ENCODE results near the gene GLI3. TPM values are rescaled to one million over a fixed set of nuclear protein-coding genes. Genes with fewer than 3 reads are reported as not detected.
A peak's percentile ranks its signal among the peaks of the same experiment; 100 is the strongest.

Gene GLI3
- total and polyA plus RNA-seq, 2 of the 8 experiments (the other 6 are each of a cell fraction or from before 2014, with no cell fraction given): 8.0 to 31.1 TPM

DNA sequence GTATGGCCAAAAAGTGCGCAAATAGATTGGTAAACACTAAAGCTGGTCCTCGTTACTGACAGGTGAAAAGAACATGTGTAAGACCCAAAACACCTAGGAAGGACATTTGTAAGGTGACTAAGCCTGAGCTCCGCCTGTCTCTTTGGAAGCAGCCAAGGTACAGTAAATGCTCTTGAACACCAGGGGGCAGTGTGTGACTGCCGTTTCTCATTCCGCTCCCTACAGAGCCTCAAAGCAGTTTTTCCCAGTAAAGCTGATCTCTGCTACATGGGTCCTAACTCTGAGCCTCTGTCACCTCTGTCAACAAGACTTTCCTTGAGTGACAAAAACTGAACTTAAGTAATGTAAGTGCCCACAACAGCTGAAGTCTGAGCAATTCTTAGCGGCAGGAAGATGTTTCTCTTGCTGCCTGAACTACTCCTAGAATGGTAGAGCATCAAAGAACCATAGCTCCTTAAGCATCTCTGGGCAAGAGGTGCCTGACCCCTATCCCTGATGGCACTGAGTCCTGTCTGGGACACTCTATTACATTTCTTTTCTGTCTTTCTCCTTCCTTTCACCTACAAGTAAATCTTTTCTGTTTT, 296.2 kb downstream of the GLI3 start:
- POLR2A ChIA-PET (ENCODE audit: partially characterized antibody): no interaction called here
- TF ChIP-seq TBP (IDR thresholded peaks at IDR 0.05; ENCODE audit: low read depth, low read length): no peak
- TF ChIP-seq JUND (IDR thresholded peaks at IDR 0.05; ENCODE audit: low read length): peak; percentile 35; the same call in 1 of the 2 replicates
- TF ChIP-seq ZNF274 (IDR thresholded peaks at IDR 0.05; ENCODE audit: borderline replicate concordance, extremely low read depth, low read length): no peak
- TF ChIP-seq, protein P1, sequence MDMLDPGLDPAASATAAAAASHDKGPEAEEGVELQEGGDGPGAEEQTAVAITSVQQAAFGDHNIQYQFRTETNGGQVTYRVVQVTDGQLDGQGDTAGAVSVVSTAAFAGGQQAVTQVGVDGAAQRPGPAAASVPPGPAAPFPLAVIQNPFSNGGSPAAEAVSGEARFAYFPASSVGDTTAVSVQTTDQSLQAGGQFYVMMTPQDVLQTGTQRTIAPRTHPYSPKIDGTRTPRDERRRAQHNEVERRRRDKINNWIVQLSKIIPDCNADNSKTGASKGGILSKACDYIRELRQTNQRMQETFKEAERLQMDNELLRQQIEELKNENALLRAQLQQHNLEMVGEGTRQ (IDR thresholded peaks at IDR 0.05; ENCODE audit: low read length): no peak
- TF ChIP-seq KDM5A (IDR thresholded peaks at IDR 0.05; ENCODE audit: low read length): no peak
- TF ChIP-seq BRCA1 (IDR thresholded peaks at IDR 0.05; ENCODE audit: low read depth, low read length): no peak
- TF ChIP-seq CTCF (IDR thresholded peaks at IDR 0.05; ENCODE audit: control extremely low read depth in 1 of 3, insufficient read depth in 1 of 3, low read depth in 1 of 3, low read length in 3 of 3): peak; percentile 70 to 95 (median 84)
- no peak for TF ChIP-seq PHF8 (conservative IDR thresholded peaks at IDR 0.05; ENCODE audit: low read depth, low read length)
- TF ChIP-seq BACH1 (IDR thresholded peaks at IDR 0.05; ENCODE audit: low read length): no peak
- TF ChIP-seq CEBPB (IDR thresholded peaks at IDR 0.05; ENCODE audit: low read depth, low read length): no peak

More for the DNA sequence above, 296.2 kb downstream of the GLI3 start:
- WGBS, 2 experiments (ENCODE audit: extremely low coverage in 1 of 2, insufficient coverage in 1 of 2, insufficient read length in 1 of 2, insufficient replicate concordance in 2 of 2, low coverage in 1 of 2, low lambda C conversion rate in 2 of 2, missing lambda C conversion rate in 1 of 2): 14% methylated on average over 6 of the region's 6 CpGs; no CpG with 5 or more reads in 1 of the 2 experiments
- no peak overlapping the region for H2BK120ac ChIP-seq (replicated peaks; ENCODE audit: low read depth, low read length)
- no peaks in the 10 kb centered on the region for H3K79me2 ChIP-seq (ENCODE audit: control insufficient read depth in 1 of 2, insufficient read depth in 2 of 2, low read length in 2 of 2)
- no peak overlapping the region for H3K14ac ChIP-seq (ENCODE audit: insufficient read length)
- H2BK15ac ChIP-seq (ENCODE audit: low read length): no peak overlapping the region
- H2BK12ac ChIP-seq (ENCODE audit: low read depth, low read length): no peak overlapping the region
- H3K79me1 ChIP-seq (ENCODE audit: low read depth, low read length): no peaks in the 10 kb centered on the region
- no peak overlapping the region for H3K9ac ChIP-seq (replicated peaks in 1 of 4; ENCODE audit: extremely low read depth in 1 of 4, low read depth in 3 of 4, low read length in 3 of 4)
- H3K56ac ChIP-seq (replicated peaks; ENCODE audit: insufficient read length, low read depth, low read length): no peak overlapping the region
- no peak overlapping the region for H4K91ac ChIP-seq (replicated peaks; ENCODE audit: insufficient read length, low read length)
- no peaks in the 10 kb centered on the region for H3K23me2 ChIP-seq (ENCODE audit: low read depth, low read length)
- H3K23ac ChIP-seq (ENCODE audit: insufficient read length): no peak overlapping the region
- H3K4me3 ChIP-seq (ENCODE audit: extremely low read depth in 1 of 4, insufficient read depth in 2 of 4, low read depth in 3 of 4, low read length in 4 of 4): no peak overlapping the region
- H3K36me3 ChIP-seq (ENCODE audit: control insufficient read depth in 2 of 4, insufficient read depth in 4 of 4, low read length in 3 of 4): no peaks in the 10 kb centered on the region
- peak; percentile 97 for FAIRE-seq
- H3K4me2 ChIP-seq (ENCODE audit: insufficient read depth in 1 of 2, low read depth in 2 of 2, low read length in 2 of 2): no peak overlapping the region
- peaks cover 0 to 7% (median 5%) of the 10 kb centered on the region in 4 experiments; a peak in 3 of 7 replicates for H3K4me1 ChIP-seq (replicated peaks in 1 of 4; ENCODE audit: control insufficient read depth in 3 of 4, insufficient read depth in 4 of 4, low read length in 3 of 4)
- H3K27me3 ChIP-seq (replicated peaks in 1 of 4; ENCODE audit: control insufficient read depth in 3 of 4, extremely low read depth in 1 of 4, insufficient read depth in 3 of 4, low read length in 3 of 4): peaks cover 0 to 4% (median 3%) of the 10 kb centered on the region in 4 experiments; a peak in 3 of 7 replicates
- H2BK5ac ChIP-seq (ENCODE audit: low read depth, low read length): no peak overlapping the region
- peak in 1 of 2 experiments; percentile 78 for DNase-seq (ENCODE audit: low read depth in 1 of 2, low spot score in 2 of 2)
- no peak overlapping the region for H3K27ac ChIP-seq (ENCODE audit: low read depth, low read length)
- no peak overlapping the region for H3K4ac ChIP-seq (replicated peaks; ENCODE audit: insufficient read length, low read depth, low read length)
- H4K8ac ChIP-seq (ENCODE audit: extremely low read depth, insufficient read depth, low read length): no peak overlapping the region
- no peak overlapping the region for H2BK20ac ChIP-seq (ENCODE audit: low read length)
- H4K5ac ChIP-seq (ENCODE audit: insufficient read length, low read depth, low read length): no peak overlapping the region
- H2AK5ac ChIP-seq (ENCODE audit: low read depth, low read length): no peak overlapping the region
- H3K9me3 ChIP-seq (ENCODE audit: insufficient read depth in 2 of 2, low read depth in 1 of 2, low read length in 1 of 2): no peaks in the 10 kb centered on the region
- H3K18ac ChIP-seq (ENCODE audit: extremely low read depth, low read length): no peak overlapping the region; the same call in 1 of the 2 replicates
- no peak overlapping the region for H2AFZ ChIP-seq (ENCODE audit: low read length)
- CTCF ChIA-PET (ENCODE audit: partially characterized antibody): interaction anchor here (0.5 to 9.2 kb wide), 77 partner anchors 9 to 1506 kb away, joined by 3 to 117 read pairs (median 3); no protein-coding TSS in a partner anchor
- H4K20me1 ChIP-seq (replicated peaks in 1 of 2; ENCODE audit: control insufficient read depth in 1 of 2, insufficient read depth in 2 of 2, low read length in 2 of 2): no peaks in the 10 kb centered on the region
